A673 (cell line): ENCODE data around the gene FOXN3. TPM values are rescaled to one million over a fixed set of nuclear protein-coding genes. Genes with fewer than 3 reads are reported as not detected.

ENCODE experiments used
- BruUV-seq: library from RNA; stranded (reverse); fragments of 400-500 nt; replicated peaks from 2 replicates; lab custom pipeline; 2021; lab: Mats Ljungman, UMichigan
- CTCF ChIA-PET: fragments of 300-600 bp; sonication (Branson Sonifier 250); formaldehyde crosslinking; loops from one replicate; lab custom pipeline; 2022; ENCODE audit warnings: antibody characterized with exemption; lab: Charles Lee
- POLR2A ChIA-PET: fragments of 300-600 bp; sonication (Branson Sonifier 250); formaldehyde crosslinking; loops from one replicate; lab custom pipeline; 2022; ENCODE audit warnings: antibody characterized with exemption; ENCODE audit not compliant: low non-redundant PET; lab: Charles Lee
- DNase-seq: peaks from one replicate; pipeline ENCODE4 v3.0.0-alpha.2; 2015; ENCODE audit warnings: low spot score
- H3K27ac ChIP-seq: fragments of 200-600 bp; sonication (generic); 2 replicates; pipeline ENCODE4 v1.5.1; 2016; ENCODE audit warnings: mixed run types, low read depth, mild to moderate bottlenecking, mixed read lengths, antibody characterized with exemption, low read length; ENCODE audit not compliant: poor library complexity, severe bottlenecking
- H3K27me3 ChIP-seq: fragments of 200-600 bp; sonication (generic); replicated peaks from 2 replicates; pipeline ENCODE4 v1.6.1; 2017; ENCODE audit warnings: mixed run types, low read depth, mild to moderate bottlenecking, mixed read lengths, antibody characterized with exemption, low read length; ENCODE audit not compliant: insufficient read depth, poor library complexity
- H3K36me3 ChIP-seq: fragments of 200-600 bp; sonication (generic); 2 replicates; pipeline ENCODE4 v1.6.1; 2016; ENCODE audit warnings: mixed run types, mild to moderate bottlenecking, mixed read lengths, antibody characterized with exemption, low read length; ENCODE audit not compliant: insufficient read depth, poor library complexity, severe bottlenecking
- H3K4me1 ChIP-seq: fragments of 200-600 bp; sonication (generic); 2 replicates; pipeline ENCODE4 v1.6.1; 2017; ENCODE audit warnings: mixed run types, mild to moderate bottlenecking, mixed read lengths, antibody characterized with exemption, low read length; ENCODE audit not compliant: insufficient read depth, poor library complexity, severe bottlenecking
- H3K4me3 ChIP-seq: fragments of 200-600 bp; sonication (generic); 2 replicates; pipeline ENCODE4 v1.5.1; 2016; ENCODE audit warnings: low read depth, mixed run types, mild to moderate bottlenecking, mixed read lengths, low read length; ENCODE audit not compliant: poor library complexity, severe bottlenecking
- H3K9me3 ChIP-seq: fragments of 200-600 bp; sonication (generic); 2 replicates; pipeline ENCODE4 v1.6.1; 2016; ENCODE audit warnings: mixed run types, low read depth, mild to moderate bottlenecking, mixed read lengths, antibody characterized with exemption, low read length; ENCODE audit not compliant: poor library complexity, severe bottlenecking
- EZH2 ChIP-seq: fragments of 200-600 bp; sonication (generic); IDR thresholded peaks from 2 replicates; pipeline ENCODE4 v1.6.1; 2017; ENCODE audit warnings: borderline replicate concordance, low read depth, mild to moderate bottlenecking, mixed read lengths, antibody characterized with exemption, low read length; ENCODE audit not compliant: poor library complexity, severe bottlenecking
- intact Hi-C: fragments of 100-400 bp; cut with micrococcal nuclease; formaldehyde crosslinking; loops from one replicate; pipeline ENCODE4 v1.10.0; 2022; ENCODE audit not compliant: unreplicated experiment
- total RNA-seq: library from RNA; stranded (reverse); gene quantifications from 2 replicates; pipeline ENCODE4 v1.2.3, GENCODE V29; 2021
- TF ChIP-seq, protein P1 (sequence below): fragments of 300-800, 200-600 bp; sonication (generic); conservative IDR thresholded peaks from 2 replicates; pipeline ENCODE4 v1.5.1; 2017; ENCODE audit warnings: low read depth, mild to moderate bottlenecking, antibody characterized with exemption, low read length, moderate library complexity, mixed read lengths

FOXN3 gene
- total RNA-seq, 1 experiment from 2014 or later: 15.3 TPM

- TF ChIP-seq, protein P1, sequence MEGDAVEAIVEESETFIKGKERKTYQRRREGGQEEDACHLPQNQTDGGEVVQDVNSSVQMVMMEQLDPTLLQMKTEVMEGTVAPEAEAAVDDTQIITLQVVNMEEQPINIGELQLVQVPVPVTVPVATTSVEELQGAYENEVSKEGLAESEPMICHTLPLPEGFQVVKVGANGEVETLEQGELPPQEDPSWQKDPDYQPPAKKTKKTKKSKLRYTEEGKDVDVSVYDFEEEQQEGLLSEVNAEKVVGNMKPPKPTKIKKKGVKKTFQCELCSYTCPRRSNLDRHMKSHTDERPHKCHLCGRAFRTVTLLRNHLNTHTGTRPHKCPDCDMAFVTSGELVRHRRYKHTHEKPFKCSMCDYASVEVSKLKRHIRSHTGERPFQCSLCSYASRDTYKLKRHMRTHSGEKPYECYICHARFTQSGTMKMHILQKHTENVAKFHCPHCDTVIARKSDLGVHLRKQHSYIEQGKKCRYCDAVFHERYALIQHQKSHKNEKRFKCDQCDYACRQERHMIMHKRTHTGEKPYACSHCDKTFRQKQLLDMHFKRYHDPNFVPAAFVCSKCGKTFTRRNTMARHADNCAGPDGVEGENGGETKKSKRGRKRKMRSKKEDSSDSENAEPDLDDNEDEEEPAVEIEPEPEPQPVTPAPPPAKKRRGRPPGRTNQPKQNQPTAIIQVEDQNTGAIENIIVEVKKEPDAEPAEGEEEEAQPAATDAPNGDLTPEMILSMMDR: no peak
- no peak for TF ChIP-seq EZH2
- intact Hi-C loops: no loop called here
- CTCF ChIA-PET: no interaction called here
- no TSS peak for BruUV-seq
- POLR2A ChIA-PET: no interaction called here
- no peaks in the 10 kb centered on the region for H3K9me3 ChIP-seq
- no peak for DNase-seq
- no peaks in the 10 kb centered on the region for H3K36me3 ChIP-seq
- no peak overlapping the region for H3K4me3 ChIP-seq
- H3K27ac ChIP-seq: no peak overlapping the region
- H3K4me1 ChIP-seq: no peaks in the 10 kb centered on the region
- no peaks in the 10 kb centered on the region for H3K27me3 ChIP-seq
Observed at GRCh38 chr14:89146274-89146673, 270.8 kb downstream of the FOXN3 start.

DNA sequence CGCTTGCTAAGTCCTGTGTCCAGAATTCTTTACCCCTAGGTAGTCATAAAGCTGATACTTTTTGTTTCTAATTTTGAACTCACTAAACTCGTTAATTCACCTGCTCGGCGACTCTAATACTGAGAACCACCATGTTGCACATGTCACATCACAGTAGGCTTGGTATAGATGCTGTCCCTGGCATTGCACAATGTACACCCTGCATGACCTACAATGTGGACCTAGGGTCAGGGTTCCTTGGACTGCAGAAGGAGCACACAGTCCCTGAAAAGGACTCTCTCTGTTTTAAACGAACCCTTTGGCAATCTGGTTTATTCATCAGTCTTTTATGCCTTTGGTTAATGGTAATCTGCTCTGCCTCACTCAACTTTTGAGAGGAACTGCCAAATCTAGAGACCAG, 272.4 kb downstream of the FOXN3 start:
- H3K9me3 ChIP-seq: no peaks in the 10 kb centered on the region
- POLR2A ChIA-PET: no interaction called here
- BruUV-seq: no TSS peak
- H3K4me3 ChIP-seq: no peak overlapping the region
- no peaks in the 10 kb centered on the region for H3K27me3 ChIP-seq
- H3K27ac ChIP-seq: no peak overlapping the region
- DNase-seq: no peak
- CTCF ChIA-PET: no interaction called here
- H3K36me3 ChIP-seq: no peaks in the 10 kb centered on the region
- intact Hi-C loops: no loop called here
- TF ChIP-seq, protein P1: no peak
- TF ChIP-seq EZH2: no peak
- no peaks in the 10 kb centered on the region for H3K4me1 ChIP-seq

GRCh38 chr14:89144066-89144465, 273.0 kb downstream of the FOXN3 start:
- no TSS peak for BruUV-seq
- Histone ChIP-seq H3K9me3 (no peaks in the 10 kb centered on the region), H3K27ac (no peak overlapping the region), H3K36me3 (no peaks in the 10 kb centered on the region), H3K27me3 (no peaks in the 10 kb centered on the region), H3K4me1 (no peaks in the 10 kb centered on the region), H3K4me3 (no peak overlapping the region)
- no peak for DNase-seq
- TF ChIP-seq EZH2: no peak
- TF ChIP-seq, protein P1: no peak
- ChIA-PET CTCF (no interaction called here), POLR2A (no interaction called here)
- intact Hi-C loops: no loop called here
